Measurements from ENCODE around the gene LYZ. TPM values are rescaled to one million over a fixed set of nuclear protein-coding genes. Genes with fewer than 3 reads are reported as not detected.

LYZ gene
- total and polyA plus RNA-seq, 2 donors: 233 to 311 TPM

DNA sequence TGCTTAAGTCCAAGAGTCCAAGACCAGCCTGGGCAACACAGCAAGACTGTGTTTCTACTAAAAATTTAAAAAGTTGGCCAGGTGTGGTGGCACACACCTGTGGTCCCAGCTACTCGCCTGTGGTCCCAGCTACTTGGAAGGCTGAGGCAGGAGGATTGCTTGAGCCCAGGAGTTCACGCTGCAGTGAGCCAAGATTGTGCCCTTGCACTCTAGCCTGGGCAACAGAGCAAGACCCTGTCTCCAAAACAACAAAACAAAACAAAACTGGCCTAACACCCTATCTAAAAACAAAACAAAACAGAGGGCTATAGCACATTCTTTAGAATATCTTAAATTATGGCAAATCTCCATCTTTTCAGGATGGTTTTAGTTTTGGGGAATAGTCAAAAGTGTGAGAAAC lies 3.1 kb upstream of the LYZ start:
- no peaks in the 10 kb centered on the region for H3K4me1 ChIP-seq (ENCODE audit: control insufficient read depth in 2 of 2, insufficient read depth in 2 of 2, low read length in 2 of 2)
- no peaks in the 10 kb centered on the region for H3K9me3 ChIP-seq (ENCODE audit: control insufficient read depth in 2 of 2, insufficient read depth in 1 of 2, low read length in 1 of 2)
- H3K36me3 ChIP-seq (ENCODE audit: control insufficient read depth in 2 of 2, insufficient read depth in 2 of 2, low read length in 1 of 2): no peaks in the 10 kb centered on the region
- WGBS: 100% methylated on average over 2 of the region's 2 CpGs
- no peak overlapping the region for H3K27ac ChIP-seq (ENCODE audit: low read depth in 1 of 2, low read length in 1 of 2)
- no peaks in the 10 kb centered on the region for H3K27me3 ChIP-seq (ENCODE audit: control insufficient read depth in 2 of 2, insufficient read depth in 1 of 2, low read length in 1 of 2)
- no peak overlapping the region for H3K4me3 ChIP-seq (ENCODE audit: low read length in 2 of 2)
- no peak for DNase-seq (ENCODE audit: low read depth in 6 of 9, low spot score in 9 of 9)

DNA sequence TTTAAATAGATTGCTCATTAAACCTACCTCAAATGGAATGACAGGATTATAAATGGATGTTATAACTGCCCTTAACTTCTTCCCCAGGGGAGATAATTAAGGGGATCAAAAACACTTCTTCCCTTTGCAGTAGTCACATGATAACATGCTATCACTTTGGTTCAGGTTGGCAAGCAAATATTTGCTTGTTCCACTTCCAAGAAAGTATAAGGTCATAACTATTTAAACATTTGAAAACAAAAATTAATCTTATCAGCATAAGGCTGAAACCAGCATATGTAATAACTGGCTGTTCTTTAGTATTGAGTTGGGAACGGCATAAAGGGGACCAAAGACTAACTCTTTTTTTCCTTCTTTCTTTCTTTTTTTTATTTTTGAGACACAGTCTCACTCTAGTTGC lies 2.4 kb upstream of the LYZ start:
- no peaks in the 10 kb centered on the region for H3K36me3 ChIP-seq (ENCODE audit: control insufficient read depth in 2 of 2, insufficient read depth in 2 of 2, low read length in 1 of 2)

DNA sequence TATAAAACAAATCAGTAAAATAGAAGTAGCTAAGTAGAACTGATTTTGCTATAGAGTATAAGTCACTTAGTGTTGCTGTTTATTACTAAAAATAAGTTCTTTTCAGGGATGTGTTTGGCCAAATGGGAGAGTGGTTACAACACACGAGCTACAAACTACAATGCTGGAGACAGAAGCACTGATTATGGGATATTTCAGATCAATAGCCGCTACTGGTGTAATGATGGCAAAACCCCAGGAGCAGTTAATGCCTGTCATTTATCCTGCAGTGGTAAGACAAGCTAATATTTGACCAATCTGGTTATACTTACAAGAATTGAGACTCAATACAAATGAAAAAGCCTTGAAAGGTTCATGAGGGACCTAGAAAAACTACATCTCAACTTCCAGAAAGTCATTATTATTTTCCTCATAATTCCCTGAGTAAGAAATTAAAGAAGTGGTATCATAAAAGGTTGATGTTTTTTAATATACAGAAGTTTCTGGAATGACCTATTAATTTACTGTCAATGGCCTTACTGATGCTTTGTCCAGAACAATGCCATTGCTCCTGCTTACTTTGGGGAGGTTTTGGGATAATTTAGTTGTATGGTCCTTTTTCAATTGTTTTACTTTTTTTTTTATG lies 1.9 kb downstream of the LYZ start:
- Histone ChIP-seq H3K9me3 (ENCODE audit: control insufficient read depth in 2 of 2, insufficient read depth in 1 of 2, low read length in 1 of 2) (no peaks in the 10 kb centered on the region), H3K4me3 (ENCODE audit: low read length in 2 of 2) (no peak overlapping the region), H3K27me3 (ENCODE audit: control insufficient read depth in 2 of 2, insufficient read depth in 1 of 2, low read length in 1 of 2) (no peaks in the 10 kb centered on the region), H3K27ac (ENCODE audit: low read depth in 1 of 2, low read length in 1 of 2) (no peak overlapping the region), H3K36me3 (ENCODE audit: control insufficient read depth in 2 of 2, insufficient read depth in 2 of 2, low read length in 1 of 2) (no peaks in the 10 kb centered on the region), H3K4me1 (ENCODE audit: control insufficient read depth in 2 of 2, insufficient read depth in 2 of 2, low read length in 2 of 2) (no peaks in the 10 kb centered on the region)
- no peak for DNase-seq (ENCODE audit: low read depth in 6 of 9, low spot score in 9 of 9)
- 97% methylated on average over 2 of the region's 2 CpGs for WGBS

More for the DNA sequence above, 2.4 kb upstream of the LYZ start:
- 96% methylated on average over 1 of the region's 1 CpG for whole genome bisulfite sequencing
- no peak for DNase-seq (ENCODE audit: low read depth in 6 of 9, low spot score in 9 of 9)
- Histone ChIP-seq H3K9me3 (ENCODE audit: control insufficient read depth in 2 of 2, insufficient read depth in 1 of 2, low read length in 1 of 2) (no peaks in the 10 kb centered on the region), H3K4me3 (ENCODE audit: low read length in 2 of 2) (no peak overlapping the region), H3K27me3 (ENCODE audit: control insufficient read depth in 2 of 2, insufficient read depth in 1 of 2, low read length in 1 of 2) (no peaks in the 10 kb centered on the region), H3K27ac (ENCODE audit: low read depth in 1 of 2, low read length in 1 of 2) (no peak overlapping the region), H3K4me1 (ENCODE audit: control insufficient read depth in 2 of 2, insufficient read depth in 2 of 2, low read length in 2 of 2) (no peaks in the 10 kb centered on the region)

DNA sequence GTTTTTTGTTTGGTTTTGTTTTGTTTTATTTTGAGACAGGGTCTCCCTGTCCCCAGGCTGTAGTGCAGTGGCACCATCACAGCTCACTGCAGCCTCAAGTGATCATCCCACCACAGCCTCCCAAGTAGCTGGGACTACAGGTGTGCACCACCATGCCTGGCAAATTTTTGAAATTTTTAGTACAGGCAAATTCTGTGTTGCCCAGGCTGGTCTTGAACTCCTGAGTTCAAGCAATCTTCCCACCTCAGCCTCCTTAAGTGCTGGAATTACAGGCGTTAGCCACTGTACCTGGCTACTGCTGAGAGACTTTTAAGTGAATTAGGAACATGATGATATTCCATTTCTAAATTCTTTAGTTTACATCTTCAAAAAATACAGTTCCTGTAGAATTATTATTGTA lies 2.6 kb downstream of the LYZ start:
- no peak overlapping the region for H3K27ac ChIP-seq (ENCODE audit: low read depth in 1 of 2, low read length in 1 of 2)
- WGBS: 94% methylated on average over 1 of the region's 1 CpG
- H3K27me3 ChIP-seq (ENCODE audit: control insufficient read depth in 2 of 2, insufficient read depth in 1 of 2, low read length in 1 of 2): no peaks in the 10 kb centered on the region
- no peaks in the 10 kb centered on the region for H3K36me3 ChIP-seq (ENCODE audit: control insufficient read depth in 2 of 2, insufficient read depth in 2 of 2, low read length in 1 of 2)
- H3K4me3 ChIP-seq (ENCODE audit: low read length in 2 of 2): no peak overlapping the region
- no peak for DNase-seq (ENCODE audit: low read depth in 6 of 9, low spot score in 9 of 9)
- H3K4me1 ChIP-seq (ENCODE audit: control insufficient read depth in 2 of 2, insufficient read depth in 2 of 2, low read length in 2 of 2): no peaks in the 10 kb centered on the region
- H3K9me3 ChIP-seq (ENCODE audit: control insufficient read depth in 2 of 2, insufficient read depth in 1 of 2, low read length in 1 of 2): no peaks in the 10 kb centered on the region

DNA sequence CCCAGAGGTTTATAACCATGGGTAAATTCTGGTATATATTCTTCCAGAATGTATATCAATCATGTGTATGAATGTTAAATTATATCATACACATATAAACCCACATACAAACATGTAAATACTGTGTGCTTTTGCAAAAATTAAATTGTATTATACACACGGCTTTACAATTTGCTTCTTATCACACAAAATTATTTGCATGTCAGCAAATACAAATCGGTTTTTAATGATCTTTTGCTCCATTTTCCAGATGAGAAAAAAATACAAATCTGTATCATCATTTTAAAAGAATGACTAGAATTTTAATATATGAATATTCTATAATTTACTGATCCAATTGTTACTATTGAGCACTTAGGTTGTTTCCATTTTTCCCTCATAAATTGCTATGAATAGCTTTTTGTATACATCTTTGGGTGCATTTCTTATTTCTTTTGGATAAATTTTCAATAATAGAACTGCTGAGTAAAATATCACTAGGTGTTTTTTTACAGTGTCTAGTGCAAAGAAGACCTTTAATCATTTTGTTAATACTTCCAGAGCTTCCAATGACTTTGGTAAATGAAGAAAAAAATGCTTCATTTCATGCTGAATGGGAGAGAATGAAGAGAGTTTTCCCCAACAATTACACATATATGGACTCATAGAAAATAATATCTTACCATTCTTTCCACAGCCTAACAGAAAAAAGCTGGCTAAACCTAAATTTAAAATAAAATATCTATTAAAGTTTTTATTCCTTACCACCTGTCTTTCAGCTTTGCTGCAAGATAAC lies 3.5 kb downstream of the LYZ start:
- no peaks in the 10 kb centered on the region for H3K9me3 ChIP-seq (ENCODE audit: control insufficient read depth in 2 of 2, insufficient read depth in 1 of 2, low read length in 1 of 2)
- H3K27me3 ChIP-seq (ENCODE audit: control insufficient read depth in 2 of 2, insufficient read depth in 1 of 2, low read length in 1 of 2): no peaks in the 10 kb centered on the region
- 97% methylated on average over 2 of the region's 2 CpGs for WGBS
- no peaks in the 10 kb centered on the region for H3K4me1 ChIP-seq (ENCODE audit: control insufficient read depth in 2 of 2, insufficient read depth in 2 of 2, low read length in 2 of 2)
- H3K4me3 ChIP-seq (ENCODE audit: low read length in 2 of 2): no peak overlapping the region
- H3K27ac ChIP-seq (ENCODE audit: low read depth in 1 of 2, low read length in 1 of 2): no peak overlapping the region
- no peaks in the 10 kb centered on the region for H3K36me3 ChIP-seq (ENCODE audit: control insufficient read depth in 2 of 2, insufficient read depth in 2 of 2, low read length in 1 of 2)
- no peak for DNase-seq (ENCODE audit: low read depth in 6 of 9, low spot score in 9 of 9)

DNA sequence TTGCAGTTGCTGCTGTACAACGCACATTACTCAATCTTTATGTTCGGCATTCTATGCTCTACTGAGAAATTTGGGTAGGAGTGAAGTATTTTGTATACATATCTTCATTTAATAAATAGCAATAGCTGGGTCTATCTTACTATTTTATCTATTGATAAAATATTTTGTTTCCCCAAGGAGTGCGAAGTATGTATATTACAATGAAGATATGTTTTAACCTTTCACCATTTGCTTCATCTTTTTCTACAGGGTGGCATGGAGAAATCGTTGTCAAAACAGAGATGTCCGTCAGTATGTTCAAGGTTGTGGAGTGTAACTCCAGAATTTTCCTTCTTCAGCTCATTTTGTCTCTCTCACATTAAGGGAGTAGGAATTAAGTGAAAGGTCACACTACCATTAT lies 4.7 kb downstream of the LYZ start:
- Histone ChIP-seq H3K27ac (ENCODE audit: low read depth in 1 of 2, low read length in 1 of 2) (no peak overlapping the region), H3K9me3 (ENCODE audit: control insufficient read depth in 2 of 2, insufficient read depth in 1 of 2, low read length in 1 of 2) (no peaks in the 10 kb centered on the region), H3K4me1 (ENCODE audit: control insufficient read depth in 2 of 2, insufficient read depth in 2 of 2, low read length in 2 of 2) (no peaks in the 10 kb centered on the region), H3K36me3 (ENCODE audit: control insufficient read depth in 2 of 2, insufficient read depth in 2 of 2, low read length in 1 of 2) (no peaks in the 10 kb centered on the region), H3K27me3 (ENCODE audit: control insufficient read depth in 2 of 2, insufficient read depth in 1 of 2, low read length in 1 of 2) (no peaks in the 10 kb centered on the region), H3K4me3 (ENCODE audit: low read length in 2 of 2) (no peak overlapping the region)
- DNase-seq (ENCODE audit: low read depth in 6 of 9, low spot score in 9 of 9): no peak
- 98% methylated on average over 5 of the region's 5 CpGs for WGBS

DNA sequence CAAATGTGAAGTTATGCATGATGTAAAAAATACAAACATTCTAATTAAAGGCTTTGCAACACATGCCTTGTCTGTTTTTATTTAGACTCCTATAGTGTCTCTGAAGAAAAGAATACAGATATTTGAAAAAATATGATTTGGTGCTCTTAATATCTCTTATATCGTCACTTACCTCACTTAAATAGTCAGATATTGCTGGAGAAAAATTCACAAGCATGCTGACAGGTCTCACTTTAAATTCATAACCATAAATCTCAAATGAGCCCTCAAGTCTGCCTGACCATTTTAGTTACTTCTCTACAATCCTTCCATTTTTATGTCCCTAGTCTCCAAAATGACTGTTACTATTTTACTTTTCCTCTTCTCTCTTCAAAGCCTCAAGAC lies 6.0 kb downstream of the LYZ start:
- Histone ChIP-seq H3K27ac (ENCODE audit: low read depth in 1 of 2, low read length in 1 of 2) (no peak overlapping the region), H3K4me3 (ENCODE audit: low read length in 2 of 2) (no peak overlapping the region), H3K27me3 (ENCODE audit: control insufficient read depth in 2 of 2, insufficient read depth in 1 of 2, low read length in 1 of 2) (no peaks in the 10 kb centered on the region), H3K4me1 (ENCODE audit: control insufficient read depth in 2 of 2, insufficient read depth in 2 of 2, low read length in 2 of 2) (peaks cover 0 to under 1% of the 10 kb centered on the region in 2 donors), H3K9me3 (ENCODE audit: control insufficient read depth in 2 of 2, insufficient read depth in 1 of 2, low read length in 1 of 2) (no peaks in the 10 kb centered on the region), H3K36me3 (ENCODE audit: control insufficient read depth in 2 of 2, insufficient read depth in 2 of 2, low read length in 1 of 2) (no peaks in the 10 kb centered on the region)
- no peak for DNase-seq (ENCODE audit: low read depth in 6 of 9, low spot score in 9 of 9)
- whole genome bisulfite sequencing: 97% methylated on average over 1 of the region's 1 CpG

DNA sequence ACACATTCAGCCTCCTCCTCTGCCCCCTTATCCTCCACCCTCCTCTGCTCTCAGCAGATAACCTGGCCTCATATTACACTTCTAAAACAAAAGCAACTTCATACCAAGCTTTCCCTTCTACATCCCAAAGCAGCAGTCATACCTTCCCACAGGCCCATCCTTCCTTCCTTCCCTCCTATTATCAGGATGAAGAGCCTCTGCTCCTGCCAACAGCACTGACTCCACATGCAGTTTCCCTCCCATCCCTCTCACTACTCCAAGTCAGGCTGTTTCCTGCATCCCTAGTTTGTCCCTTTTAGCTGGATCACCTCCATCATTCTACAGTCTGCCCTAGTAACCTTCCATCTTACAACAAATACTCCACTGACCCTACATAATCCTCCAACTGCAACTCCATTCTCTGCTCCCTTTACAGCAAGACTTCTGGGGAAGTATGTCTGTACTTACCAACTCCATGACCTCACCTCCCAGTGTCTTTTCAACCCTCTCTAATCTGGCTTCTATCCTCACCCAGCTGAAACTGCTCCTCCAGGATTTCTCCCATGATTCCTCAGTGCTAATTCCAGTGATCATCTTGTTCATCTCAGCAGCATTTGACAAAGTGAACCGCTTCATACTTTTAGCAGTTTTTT lies 6.5 kb downstream of the LYZ start:
- Histone ChIP-seq H3K9me3 (ENCODE audit: control insufficient read depth in 2 of 2, insufficient read depth in 1 of 2, low read length in 1 of 2) (peaks cover 0 to under 1% of the 10 kb centered on the region in 2 donors), H3K4me3 (ENCODE audit: low read length in 2 of 2) (no peak overlapping the region), H3K27ac (ENCODE audit: low read depth in 1 of 2, low read length in 1 of 2) (no peak overlapping the region), H3K4me1 (ENCODE audit: control insufficient read depth in 2 of 2, insufficient read depth in 2 of 2, low read length in 2 of 2) (peaks cover 0 to 3% of the 10 kb centered on the region in 2 donors), H3K36me3 (ENCODE audit: control insufficient read depth in 2 of 2, insufficient read depth in 2 of 2, low read length in 1 of 2) (no peaks in the 10 kb centered on the region), H3K27me3 (ENCODE audit: control insufficient read depth in 2 of 2, insufficient read depth in 1 of 2, low read length in 1 of 2) (no peaks in the 10 kb centered on the region)
- DNase-seq (ENCODE audit: low read depth in 6 of 9, low spot score in 9 of 9): no peak
- WGBS: 97% methylated on average over 1 of the region's 1 CpG

DNA sequence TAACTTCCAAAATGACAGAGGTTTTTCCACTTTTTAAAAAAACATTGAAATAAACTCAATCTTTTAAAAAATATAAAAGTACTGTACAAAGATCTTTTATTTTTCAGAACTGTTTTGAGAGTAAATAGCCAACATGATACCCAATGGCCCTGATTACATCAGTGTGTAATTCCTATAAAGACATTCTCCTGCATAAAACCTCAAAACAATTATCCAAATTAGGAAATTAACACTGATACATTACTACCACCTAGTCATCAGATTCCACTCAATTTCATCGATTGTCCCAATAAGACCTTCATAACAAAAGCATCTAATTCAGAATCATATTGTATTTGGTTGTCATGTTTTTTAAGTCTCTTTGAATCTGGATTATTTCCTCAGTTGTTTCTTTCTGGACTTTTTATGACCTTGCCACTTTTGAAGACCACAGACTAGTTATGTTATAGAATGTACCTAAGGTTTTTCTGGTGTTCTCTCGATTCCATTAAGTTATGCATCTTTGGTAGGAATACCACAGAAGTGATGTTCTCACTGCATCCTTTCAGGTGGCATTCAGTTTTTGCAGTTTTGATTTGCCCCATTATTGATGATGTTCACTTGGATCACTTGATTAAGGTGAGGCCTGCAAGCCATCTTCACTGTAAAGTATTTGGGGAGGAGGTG lies 7.3 kb downstream of the LYZ start:
- Histone ChIP-seq H3K27ac (ENCODE audit: low read depth in 1 of 2, low read length in 1 of 2) (no peak overlapping the region), H3K9me3 (ENCODE audit: control insufficient read depth in 2 of 2, insufficient read depth in 1 of 2, low read length in 1 of 2) (peaks cover 0 to 2% of the 10 kb centered on the region in 2 donors), H3K36me3 (ENCODE audit: control insufficient read depth in 2 of 2, insufficient read depth in 2 of 2, low read length in 1 of 2) (no peaks in the 10 kb centered on the region), H3K4me1 (ENCODE audit: control insufficient read depth in 2 of 2, insufficient read depth in 2 of 2, low read length in 2 of 2) (peaks cover 4 to 6% of the 10 kb centered on the region in 2 donors), H3K4me3 (ENCODE audit: low read length in 2 of 2) (no peak overlapping the region), H3K27me3 (ENCODE audit: control insufficient read depth in 2 of 2, insufficient read depth in 1 of 2, low read length in 1 of 2) (no peaks in the 10 kb centered on the region)
- DNase-seq (ENCODE audit: low read depth in 6 of 9, low spot score in 9 of 9): no peak
- WGBS: 93% methylated on average over 2 of the region's 2 CpGs

All from thymus (tissue), 11 donors.